Right renal cortex interstitium (tissue), 3 donors: ENCODE measurements around the gene SUMO3. TPM values are rescaled to one million over a fixed set of nuclear protein-coding genes. Genes with fewer than 3 reads are reported as not detected.

ENCODE experiments used
- DNase-seq, 3 donors: peaks; one replicate each; pipeline ENCODE4 v3.0.0-alpha.2; 2013; ENCODE audit warnings: low read depth in 3 of 3, low spot score in 2 of 3
- polyA plus RNA-seq, 3 donors: library from polyadenylated mRNA; unstranded; fragments of 120-200 nt; gene quantifications; one replicate each; pipeline ENCODE4 v1.2.1, GENCODE V29; 2013; ENCODE audit not compliant: insufficient read length in 3 of 3

SUMO3 gene
- polyA plus RNA-seq, 3 donors = 119 to 121 (median 119) TPM

DNA sequence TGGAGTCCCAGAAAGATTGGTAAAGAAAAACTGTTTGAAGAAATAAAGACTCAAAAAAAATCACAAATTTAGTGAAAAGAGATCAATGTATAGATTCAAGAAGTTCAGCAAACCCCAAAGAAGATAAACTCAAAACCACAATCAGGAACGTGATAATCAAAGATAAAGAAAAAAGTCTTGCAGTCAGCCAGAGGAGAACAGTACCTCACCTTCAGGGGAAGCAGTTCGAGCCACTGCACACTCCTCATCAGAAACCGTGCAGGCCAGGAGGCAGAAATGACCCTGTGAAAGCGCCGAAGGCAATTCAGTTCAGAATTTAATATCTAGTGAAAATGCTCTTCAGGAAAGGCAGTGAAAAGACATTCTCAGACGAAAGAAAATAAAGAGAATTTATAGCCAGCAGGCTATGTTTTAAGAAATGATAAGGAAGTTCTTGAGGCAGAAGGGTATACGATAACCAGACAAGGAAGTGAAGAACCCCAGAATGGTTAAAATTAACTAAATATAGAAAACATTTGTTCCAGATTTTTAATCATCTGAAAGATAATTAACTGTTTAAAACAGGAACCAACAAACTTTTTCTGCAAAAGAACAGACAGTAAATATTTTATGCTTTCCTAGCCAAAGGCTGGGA is 13.5 kb upstream of the SUMO3 start:
- no peak for DNase-seq

DNA sequence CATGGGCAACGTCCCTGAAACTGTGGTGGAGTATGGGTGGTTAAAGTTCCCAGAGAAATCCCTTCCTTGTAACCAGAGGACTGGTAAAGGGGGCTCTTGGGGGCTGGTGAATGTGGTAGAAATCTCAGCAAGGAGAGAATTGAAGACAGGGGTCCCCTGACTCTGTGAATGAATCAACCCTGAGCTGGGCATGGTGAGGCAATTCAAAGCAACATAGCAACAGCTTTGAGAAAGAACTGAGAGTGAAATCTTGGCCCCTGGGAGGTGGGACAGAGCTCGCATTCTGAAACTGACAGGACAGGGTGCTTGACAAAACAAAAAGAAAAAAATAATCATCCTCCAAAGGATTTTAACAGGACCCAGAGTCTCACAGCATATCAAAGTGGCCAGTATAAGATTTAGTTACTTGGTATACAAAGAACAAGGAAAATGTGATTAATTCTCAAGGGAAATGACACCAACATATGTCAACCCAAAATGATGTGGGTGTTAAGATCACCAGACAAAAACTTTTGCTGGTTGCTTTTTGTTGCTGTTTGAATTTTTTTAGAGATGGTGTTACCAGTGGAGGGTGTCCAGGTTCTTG is 11.7 kb upstream of the SUMO3 start:
- DNase-seq = no peak

- DNase-seq = no peak
Observed at GRCh38 chr21:44828362-44829056, 10.6 kb upstream of the SUMO3 start.

DNA sequence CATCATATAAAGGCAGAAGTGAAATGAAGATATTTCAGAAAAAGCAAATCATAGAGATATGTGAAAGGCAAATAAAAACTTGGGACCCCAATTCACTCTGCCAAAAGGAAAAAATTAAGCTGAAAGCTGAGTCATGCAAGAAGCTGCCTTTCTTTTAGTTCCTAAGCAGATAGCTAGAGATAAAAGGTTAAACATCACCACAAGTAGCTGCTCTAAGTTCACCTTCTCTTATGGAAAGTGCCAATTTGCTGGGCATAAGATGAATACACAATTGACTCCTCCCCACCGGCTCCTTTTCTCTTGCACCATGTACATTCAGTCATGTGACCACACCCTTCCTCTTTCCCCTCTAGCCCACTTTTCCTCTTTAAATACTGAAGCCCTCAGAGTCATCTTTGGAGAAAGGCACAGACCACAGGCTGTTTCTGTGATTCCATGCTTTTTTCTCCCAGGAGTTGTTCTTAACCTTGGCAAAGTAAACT is 5.4 kb upstream of the SUMO3 start:
- DNase-seq = no peak

- DNase-seq = no peak
Observed at GRCh38 chr21:44822484-44823178, 4.8 kb upstream of the SUMO3 start.

- no peak for DNase-seq
Observed at GRCh38 chr21:44820851-44821250, 3.0 kb upstream of the SUMO3 start.

DNA sequence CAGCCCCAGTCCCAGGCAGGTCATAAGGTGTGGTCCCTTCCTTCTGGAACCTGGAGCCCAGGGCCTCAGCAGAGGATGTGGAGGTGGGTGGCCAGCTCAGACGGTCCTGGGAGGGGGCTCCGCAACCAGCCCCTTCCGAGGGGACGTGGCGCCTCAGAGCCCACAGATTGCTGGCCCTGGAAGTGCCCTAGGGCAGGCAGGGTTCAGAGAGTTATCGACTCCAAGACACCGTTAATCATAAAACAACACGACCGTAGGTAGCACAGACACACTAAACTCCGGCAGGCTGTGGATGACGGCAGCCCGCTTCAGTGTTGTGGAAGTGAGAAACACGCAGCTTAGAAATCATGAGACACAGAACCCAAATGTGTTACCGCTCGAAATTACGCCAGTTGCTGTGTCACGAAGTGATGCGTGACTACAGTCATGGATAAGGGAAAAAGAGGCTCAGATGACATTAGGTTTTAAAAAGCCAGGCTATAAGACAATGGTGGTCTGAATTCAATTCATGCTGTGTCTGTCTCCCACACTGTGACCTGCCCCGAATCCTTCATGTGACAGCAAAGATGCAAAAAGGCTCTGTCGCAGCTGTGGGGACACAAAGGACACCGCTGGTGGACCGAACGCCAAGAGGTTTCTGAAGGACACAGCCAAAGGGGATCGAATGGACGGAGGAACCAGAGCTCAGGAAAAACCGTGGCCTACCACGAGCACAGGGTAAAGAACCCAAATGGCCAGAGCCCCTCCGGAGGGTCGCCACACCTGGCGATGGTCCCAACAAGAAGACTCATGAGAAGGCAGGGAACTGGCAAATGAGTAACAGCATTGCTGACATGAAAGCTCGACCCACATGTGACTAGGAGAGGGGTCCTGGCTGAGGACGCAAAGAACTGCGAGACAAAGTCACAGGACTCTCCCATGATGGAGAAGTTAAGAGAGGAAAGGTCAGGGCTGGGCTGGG is 1.7 kb upstream of the SUMO3 start:
- no peak for DNase-seq

DNA sequence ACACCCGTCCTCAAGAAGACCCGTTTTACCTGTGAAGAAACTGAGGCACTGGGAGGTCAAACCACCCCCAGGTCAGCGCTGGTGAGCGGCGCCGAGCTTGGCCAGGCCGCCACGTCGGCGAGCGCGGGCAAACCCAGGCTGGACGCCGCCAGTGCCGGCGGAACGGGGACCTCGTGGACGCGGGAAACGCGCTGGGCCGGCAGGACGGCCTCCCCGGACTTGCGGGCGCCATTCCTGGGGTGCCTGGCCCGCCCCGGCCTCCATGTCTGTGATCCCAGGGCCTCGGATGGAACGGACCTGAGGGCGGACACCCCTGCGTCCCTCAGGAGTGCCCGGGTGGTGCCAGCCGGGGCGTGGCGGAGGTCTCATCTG is 764 bp upstream of the SUMO3 start:
- no peak for DNase-seq

GRCh38 chr21:44817506-44817880 is 369 bp downstream of the SUMO3 start:
- DNase-seq = peak in 1 of 3 donors; percentile 75

GRCh38 chr21:44816761-44817505 is 929 bp downstream of the SUMO3 start:
- no peak for DNase-seq

DNA sequence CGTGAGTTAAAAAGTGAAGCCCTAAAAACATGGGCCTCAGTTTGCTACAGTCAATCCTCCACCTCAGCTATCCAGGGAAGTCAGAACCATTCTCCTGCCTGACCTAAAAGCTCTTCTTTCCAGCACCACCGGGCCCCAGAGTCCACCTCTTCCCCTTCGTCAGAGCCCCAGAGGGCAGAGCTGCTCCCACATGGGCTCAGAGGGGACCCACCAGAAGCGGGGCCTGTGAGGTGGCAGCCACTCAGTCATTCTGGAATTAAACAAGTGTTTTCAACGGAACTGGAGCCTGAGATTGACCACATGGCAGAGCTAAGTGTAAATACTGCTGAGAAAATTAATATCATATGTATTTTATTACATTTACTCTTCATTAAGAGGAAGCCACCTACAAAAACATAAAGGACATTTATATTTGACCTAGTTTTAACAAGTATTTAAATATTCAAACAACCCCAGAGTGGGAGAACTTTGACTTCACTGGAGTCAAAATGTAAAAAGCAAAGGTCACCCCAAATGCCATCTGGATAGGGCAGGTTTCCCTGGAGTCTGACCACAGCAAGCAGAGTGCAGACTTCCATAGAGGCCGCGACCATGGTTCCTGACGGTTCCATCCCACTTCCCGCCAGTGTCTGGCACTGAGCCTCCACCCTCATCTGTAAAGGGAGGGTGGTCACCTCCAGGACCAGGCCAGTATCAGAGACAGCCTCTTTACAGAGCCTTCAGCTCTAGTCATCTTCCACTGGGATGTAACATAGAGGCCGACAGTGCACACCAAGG is 1.8 kb downstream of the SUMO3 start:
- DNase-seq = no peak

- DNase-seq = no peak
Observed at GRCh38 chr21:44815225-44815624, 2.6 kb downstream of the SUMO3 start.

GRCh38 chr21:44814498-44815023 is 3.3 kb downstream of the SUMO3 start:
- no peak for DNase-seq

- no peak for DNase-seq
Observed at GRCh38 chr21:44813727-44814126, 4.1 kb downstream of the SUMO3 start.

DNA sequence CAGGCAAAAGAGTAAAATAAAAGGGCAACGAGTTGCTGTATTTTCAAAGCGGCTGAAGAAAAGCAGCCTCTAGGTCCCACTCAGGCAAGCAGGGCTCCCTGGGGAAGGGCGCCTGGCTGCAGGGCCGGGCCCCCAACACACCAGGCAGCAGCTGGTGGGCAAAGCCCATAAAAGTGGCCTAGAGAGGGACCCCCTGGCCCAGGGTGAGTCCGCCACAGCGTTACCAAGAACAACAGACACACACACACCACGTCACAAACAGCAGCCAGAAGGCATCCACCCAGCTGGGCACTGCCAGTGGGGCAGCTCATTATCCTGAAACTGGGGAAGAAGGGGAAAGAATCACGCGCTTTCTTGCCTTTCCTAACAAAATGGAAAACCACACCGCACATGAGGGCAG is 4.7 kb downstream of the SUMO3 start:
- no peak for DNase-seq

GRCh38 chr21:44812640-44813039 is 5.2 kb downstream of the SUMO3 start:
- DNase-seq = no peak

- DNase-seq = no peak
Observed at GRCh38 chr21:44810779-44811178, 7.1 kb downstream of the SUMO3 start.

- no peak for DNase-seq
Observed at GRCh38 chr21:44805859-44806258, 12.0 kb downstream of the SUMO3 start.

GRCh38 chr21:44805226-44805625 is 12.6 kb downstream of the SUMO3 start:
- DNase-seq = no peak
